GM13976 (cell line): ENCODE measurements around the gene LYPD4.

Experiments used
- DNase-seq: peaks from one replicate; pipeline ENCODE4 v3.0.0; 2012; ENCODE audit warnings: low spot score
- in situ Hi-C: fragments of 300-500 bp; cut with MboI; formaldehyde crosslinking; loops from one replicate; pipeline ENCODE4 v1.12.0; 2022; ENCODE audit warnings: low sequenced_read_pairs, mixed read lengths, inconsistent platforms; ENCODE audit not compliant: unreplicated experiment
- TF ChIP-seq, protein P1 (sequence below): IDR thresholded peaks from 2 replicates; pipeline ENCODE4 v1.5.1; 2012; ENCODE audit warnings: borderline replicate concordance, mild to moderate bottlenecking; ENCODE audit not compliant: insufficient read depth; ENCODE audit errors: extremely low read depth, missing control alignments, control extremely low read depth

LYPD4 gene

DNA sequence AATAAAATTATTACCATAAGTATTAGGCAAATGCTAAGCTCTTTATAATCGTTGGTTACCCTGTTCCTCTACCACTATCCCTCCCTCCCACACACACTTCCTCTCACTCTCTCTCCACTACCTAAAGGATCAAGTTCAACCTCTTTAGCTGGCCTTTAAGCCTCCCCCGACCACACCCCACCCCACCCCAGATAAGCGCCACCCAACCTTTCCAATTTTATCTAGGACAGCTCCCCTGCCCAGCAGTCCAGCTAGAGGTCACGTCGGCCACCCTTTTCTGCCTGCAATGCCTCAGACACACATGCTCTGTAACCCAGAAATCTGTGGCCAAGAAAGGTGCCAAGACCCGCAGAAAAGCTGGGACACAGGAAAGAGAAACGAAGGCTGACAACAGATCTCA lies 1.1 kb downstream of the LYPD4 start:
- DNase-seq = no peak
- TF ChIP-seq, protein P1, sequence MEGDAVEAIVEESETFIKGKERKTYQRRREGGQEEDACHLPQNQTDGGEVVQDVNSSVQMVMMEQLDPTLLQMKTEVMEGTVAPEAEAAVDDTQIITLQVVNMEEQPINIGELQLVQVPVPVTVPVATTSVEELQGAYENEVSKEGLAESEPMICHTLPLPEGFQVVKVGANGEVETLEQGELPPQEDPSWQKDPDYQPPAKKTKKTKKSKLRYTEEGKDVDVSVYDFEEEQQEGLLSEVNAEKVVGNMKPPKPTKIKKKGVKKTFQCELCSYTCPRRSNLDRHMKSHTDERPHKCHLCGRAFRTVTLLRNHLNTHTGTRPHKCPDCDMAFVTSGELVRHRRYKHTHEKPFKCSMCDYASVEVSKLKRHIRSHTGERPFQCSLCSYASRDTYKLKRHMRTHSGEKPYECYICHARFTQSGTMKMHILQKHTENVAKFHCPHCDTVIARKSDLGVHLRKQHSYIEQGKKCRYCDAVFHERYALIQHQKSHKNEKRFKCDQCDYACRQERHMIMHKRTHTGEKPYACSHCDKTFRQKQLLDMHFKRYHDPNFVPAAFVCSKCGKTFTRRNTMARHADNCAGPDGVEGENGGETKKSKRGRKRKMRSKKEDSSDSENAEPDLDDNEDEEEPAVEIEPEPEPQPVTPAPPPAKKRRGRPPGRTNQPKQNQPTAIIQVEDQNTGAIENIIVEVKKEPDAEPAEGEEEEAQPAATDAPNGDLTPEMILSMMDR = no peak
- in situ Hi-C loops = no loop called here

DNA sequence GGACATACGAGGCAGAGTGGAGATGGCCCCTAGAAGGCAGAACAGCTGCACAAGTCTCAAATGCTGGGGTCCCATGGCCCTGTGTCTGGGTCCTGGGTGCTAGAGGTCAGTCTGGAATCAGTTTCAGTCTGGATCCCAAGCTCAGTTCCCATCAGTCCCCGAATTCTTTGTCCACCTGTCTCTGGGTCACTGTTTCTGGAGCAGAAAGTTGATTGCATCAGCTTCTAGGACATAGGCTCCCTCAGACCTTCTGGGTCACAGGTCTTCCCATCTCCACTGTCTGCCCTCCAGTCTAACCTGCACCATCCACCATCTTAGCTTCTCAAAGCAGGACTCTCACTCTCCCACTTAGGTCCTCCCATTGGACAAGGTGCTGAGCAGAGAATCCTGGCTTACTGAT lies 5.3 kb downstream of the LYPD4 start:
- in situ Hi-C loops = no loop called here
- TF ChIP-seq, protein P1 = no peak
- no peak for DNase-seq

DNA sequence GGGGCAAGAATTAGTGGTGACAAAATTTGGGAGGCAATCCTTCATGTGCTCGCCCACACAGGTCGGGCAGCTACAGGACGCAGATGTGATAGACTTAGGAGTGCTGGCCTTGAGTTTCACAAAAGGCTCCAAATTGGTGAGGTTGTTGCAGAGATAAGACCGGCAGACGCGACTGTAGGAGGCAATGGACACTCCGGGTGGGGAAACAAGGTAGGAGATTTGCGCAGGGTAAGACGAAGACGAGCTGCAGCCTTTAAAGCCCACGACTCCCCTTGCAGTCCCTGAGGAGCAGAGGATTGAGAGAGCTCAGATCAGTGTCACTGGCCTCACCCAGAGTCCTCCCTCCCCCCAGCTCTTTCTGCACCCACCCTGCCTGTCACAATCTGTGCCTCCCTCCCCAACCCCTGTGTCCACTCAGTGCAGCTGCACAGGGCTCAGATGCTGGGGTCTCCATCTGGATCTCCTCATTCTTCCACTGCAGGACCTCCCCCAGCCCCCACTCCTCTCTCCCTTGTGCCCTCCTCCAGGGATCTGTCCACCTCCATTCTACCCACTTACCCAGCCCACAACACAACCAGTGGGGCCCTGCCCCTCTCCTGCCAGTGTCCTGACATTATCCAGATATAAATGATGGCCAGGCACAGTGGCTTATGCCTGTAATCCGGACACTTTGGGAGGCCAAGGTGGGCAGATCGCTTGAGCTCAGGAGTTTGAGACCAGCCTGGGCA lies 6.3 kb downstream of the LYPD4 start:
- TF ChIP-seq, protein P1 = no peak
- no peak for DNase-seq
- in situ Hi-C loops = no loop called here

DNA sequence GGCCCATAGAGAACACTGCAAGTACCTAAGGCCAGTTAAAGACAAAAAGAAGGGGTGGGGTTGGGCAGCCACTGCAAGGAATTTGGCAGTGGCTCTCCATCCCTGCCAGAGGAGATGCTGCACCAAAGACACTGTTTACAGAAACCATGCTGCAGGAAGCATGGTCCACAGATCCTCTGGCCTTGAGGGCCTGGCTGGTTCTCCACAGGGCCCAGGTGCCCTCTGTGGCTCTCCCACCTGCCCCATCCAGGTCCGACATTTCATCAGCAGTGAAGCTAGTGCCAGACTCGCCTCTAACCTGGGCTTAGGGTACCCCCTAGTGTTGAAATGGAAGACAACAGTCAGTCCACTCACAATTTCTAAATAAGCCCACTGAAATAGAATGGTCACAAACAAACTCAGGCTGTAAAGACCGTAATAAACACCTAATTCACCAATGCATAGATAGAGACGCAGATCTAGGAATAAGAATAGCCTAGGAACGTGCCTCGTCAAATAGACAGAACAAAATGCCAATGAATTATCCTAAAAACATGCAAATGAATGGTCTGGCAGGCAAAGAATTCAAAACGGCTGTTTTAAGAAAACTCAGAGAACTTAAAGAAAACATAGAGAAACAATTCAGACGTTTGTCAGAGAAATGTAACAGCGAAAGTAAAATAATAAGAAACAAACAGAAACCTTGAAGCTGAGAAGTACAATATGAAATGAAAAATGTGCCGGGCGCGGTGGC lies 23.3 kb downstream of the LYPD4 start:
- TF ChIP-seq, protein P1 = peak; percentile 57
- peak; percentile 85 for DNase-seq
- in situ Hi-C loops = no loop called here

DNA sequence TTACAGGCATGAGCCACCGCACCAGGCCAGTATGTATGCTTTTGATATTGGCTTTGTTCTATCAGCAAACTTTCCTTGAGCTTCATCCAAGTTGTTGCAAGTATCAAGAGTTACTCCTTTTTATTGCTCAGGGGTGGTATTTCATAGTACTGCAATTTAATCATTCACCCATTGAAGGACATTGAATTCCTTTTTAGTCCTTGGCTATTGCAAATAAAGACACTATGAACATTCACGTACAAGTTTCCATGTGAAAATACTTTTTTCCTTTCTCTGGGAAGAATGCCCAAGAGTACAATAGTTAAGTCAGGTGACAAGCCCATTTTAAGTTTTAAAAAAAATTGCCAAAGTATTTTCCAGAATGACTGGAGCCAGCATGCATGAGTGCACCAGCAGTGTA lies 27.7 kb downstream of the LYPD4 start:
- TF ChIP-seq, protein P1 = no peak
- no peak for DNase-seq
- in situ Hi-C loops = no loop called here

DNA sequence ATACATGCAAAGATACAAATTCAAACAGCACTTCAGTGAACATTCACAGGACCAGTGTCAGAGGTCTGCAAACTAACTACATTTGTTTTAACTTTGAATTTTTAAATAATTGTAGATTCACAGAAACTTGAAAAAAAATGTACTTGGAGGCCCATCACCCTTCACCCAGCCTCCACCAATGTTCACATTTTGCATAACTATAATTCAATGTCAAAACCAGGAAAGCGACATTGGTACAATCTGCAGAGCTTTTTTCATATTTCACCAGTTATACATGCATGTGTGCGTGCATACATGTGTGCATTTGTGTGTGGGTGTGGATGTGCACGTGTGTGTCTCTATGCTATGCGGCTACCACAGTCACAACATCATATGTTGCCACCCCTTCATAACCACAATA lies 29.2 kb downstream of the LYPD4 start:
- in situ Hi-C loops = no loop called here
- TF ChIP-seq, protein P1 = no peak
- DNase-seq = no peak
